OCI-LY7 (cell line): ENCODE measurements around the gene PNMA5. TPM values are rescaled to one million over a fixed set of nuclear protein-coding genes. Genes with fewer than 3 reads are reported as not detected.

ENCODE experiments used
- Bru-seq: library from RNA; stranded (reverse); fragments of 400-500 nt; gene quantifications from one replicate; lab custom pipeline; 2021; lab: Mats Ljungman, UMichigan
- BruChase-seq, 2 experiments: library from RNA; stranded (reverse); fragments of 400-500 nt; gene quantifications; one replicate each; lab custom pipeline; 2021; lab: Mats Ljungman, UMichigan
- BruUV-seq: library from RNA; stranded (reverse); fragments of 400-500 nt; replicated peaks from 2 replicates; lab custom pipeline; 2021; lab: Mats Ljungman, UMichigan
- CTCF ChIA-PET: fragments of 300-600 bp; sonication (Branson Sonifier 250); formaldehyde crosslinking; loops from one replicate; lab custom pipeline; 2022; ENCODE audit warnings: antibody characterized with exemption; ENCODE audit not compliant: unreplicated experiment; lab: Charles Lee
- POLR2A ChIA-PET: fragments of 300-600 bp; sonication (Branson Sonifier 250); formaldehyde crosslinking; loops from one replicate; lab custom pipeline; 2022; ENCODE audit warnings: antibody characterized with exemption; lab: Charles Lee
- DNase-seq: peaks from one replicate; pipeline ENCODE4 v3.0.0-alpha.2; 2015; ENCODE audit warnings: low spot score
- H2AFZ ChIP-seq: fragments of 200-600 bp; sonication (generic), shearing (Covaris generic); 2 replicates; pipeline ENCODE4 v1.6.1; 2014; ENCODE audit warnings: mild to moderate bottlenecking, antibody characterized with exemption, low read length, moderate library complexity
- H3K27ac ChIP-seq: fragments of 200-600 bp; sonication (generic); 2 replicates; pipeline ENCODE4 v1.5.1; 2014; ENCODE audit warnings: mixed run types, low read depth, mild to moderate bottlenecking, moderate library complexity, low read length, inconsistent platforms; ENCODE audit not compliant: poor library complexity, severe bottlenecking
- H3K36me3 ChIP-seq: fragments of 200-600 bp; sonication (generic); 2 replicates; pipeline ENCODE4 v1.6.1; 2014; ENCODE audit warnings: mild to moderate bottlenecking, antibody characterized with exemption, low read length, moderate library complexity, mixed read lengths; ENCODE audit not compliant: insufficient read depth
- H3K4me1 ChIP-seq: fragments of 200-600 bp; sonication (generic); 2 replicates; pipeline ENCODE4 v1.5.1; 2014; ENCODE audit warnings: mild to moderate bottlenecking, low read length; ENCODE audit not compliant: insufficient read depth, poor library complexity, severe bottlenecking
- H3K4me2 ChIP-seq: fragments of 200-600 bp; sonication (generic); 2 replicates; pipeline ENCODE4 v1.6.1; 2014; ENCODE audit warnings: mild to moderate bottlenecking, low read length
- H3K4me3 ChIP-seq: fragments of 200-600 bp; sonication (generic); 2 replicates; pipeline ENCODE4 v1.5.1; 2014; ENCODE audit warnings: mild to moderate bottlenecking, low read depth, low read length; ENCODE audit not compliant: poor library complexity, severe bottlenecking
- H3K79me2 ChIP-seq: fragments of 200-600 bp; sonication (generic); 2 replicates; pipeline ENCODE4 v1.6.1; 2016; ENCODE audit warnings: low read depth, mild to moderate bottlenecking, low read length, moderate library complexity, mixed read lengths; ENCODE audit not compliant: insufficient read depth
- H3K9me2 ChIP-seq: fragments of 200-600 bp; sonication (generic); 2 replicates; pipeline ENCODE4 v1.6.1; 2016; ENCODE audit warnings: mild to moderate bottlenecking, low read length, mixed read lengths; ENCODE audit not compliant: insufficient read depth
- H3K9me3 ChIP-seq: fragments of 200-600 bp; sonication (generic); 2 replicates; pipeline ENCODE4 v1.6.1; 2014; ENCODE audit warnings: mild to moderate bottlenecking, mixed run types, low read length, mixed read lengths
- H4K20me1 ChIP-seq: fragments of 200-600 bp; sonication (generic); 2 replicates; pipeline ENCODE4 v1.6.1; 2014; ENCODE audit warnings: mild to moderate bottlenecking, antibody characterized with exemption, low read length, moderate library complexity, mixed read lengths; ENCODE audit not compliant: insufficient read depth
- EZH2phosphoT487 ChIP-seq: fragments of 200-600 bp; sonication (generic); IDR thresholded peaks from 2 replicates; pipeline ENCODE4 v1.6.1; 2018; ENCODE audit warnings: low read depth, borderline replicate concordance, mild to moderate bottlenecking, mixed run types, antibody characterized with exemption, low read length, moderate library complexity, mixed read lengths
- intact Hi-C: fragments of 100-400 bp; cut with micrococcal nuclease; formaldehyde crosslinking; loops from one replicate; pipeline ENCODE4 v1.10.0; 2022; ENCODE audit not compliant: unreplicated experiment
- long read RNA-seq: library from polyadenylated mRNA; stranded (forward); transcript quantifications from one replicate; pipeline ENCODE4 v2.0.0, GENCODE V29; 2022
- total RNA-seq, 2 experiments: library from RNA; depleted of rRNA in 1 of 2; stranded (reverse); fragments of >200 nt in 1 of 2; shearing (Covaris generic) in 1 of 2; gene quantifications; 2 replicates each; pipeline ENCODE4 v1.2.3, GENCODE V29; 2014 to 2022
- TF ChIP-seq, protein P1 (sequence below): fragments of 200-600 bp; sonication (generic); conservative IDR thresholded peaks from 2 replicates; pipeline ENCODE4 v1.5.1; 2014; ENCODE audit warnings: mild to moderate bottlenecking, antibody characterized with exemption, low read length, moderate library complexity, mixed read lengths

PNMA5 gene
- total RNA-seq (2014; rRNA removed; shearing (Covaris generic)), result not detected in 2 replicates
- not detected in 2 replicates for total RNA-seq (2022)
- Bru-seq, nascent RNA, result not detected
- not detected for BruChase-seq, experiment 1, labeled RNA remaining after a 6-hour chase
- BruChase-seq, experiment 2, labeled RNA remaining after a 2-hour chase, result not detected
- long read RNA-seq, result 0 reads

DNA sequence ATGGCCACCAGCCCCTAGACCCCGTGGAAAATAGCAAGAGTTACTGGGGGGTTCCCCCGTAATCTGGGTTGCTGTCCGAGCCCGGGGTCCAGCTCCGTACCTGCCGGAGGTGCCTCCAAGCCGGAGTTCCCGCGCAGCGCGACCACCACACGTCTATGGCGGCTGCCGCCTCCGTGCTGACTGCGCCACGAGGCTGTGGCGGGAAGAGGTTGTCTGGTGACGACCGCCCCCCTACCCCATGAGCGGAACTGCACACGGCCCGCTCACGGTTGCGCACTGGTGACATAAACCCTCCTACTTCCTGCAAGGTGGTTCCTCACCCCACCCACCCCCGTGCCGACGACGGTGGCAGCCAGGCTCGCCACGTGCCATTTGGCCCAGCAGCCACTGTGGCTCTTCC, at the start of gene PNMA5:
Gene PNMA5, minus strand, starts transcription at position 184 of the 400 bp plus-strand sequence. CDS start 2,518 bp downstream, outside the sequence.
- Histone ChIP-seq H3K4me3 (no peak within 1 kb of the TSS), H2AFZ (no peak within 1 kb of the TSS), H3K4me2 (no peak within 1 kb of the TSS), H4K20me1 (no peaks in the 10 kb centered on the region), H3K9me3 (no peaks in the 10 kb centered on the region), H3K4me1 (no peaks in the 10 kb centered on the region), H3K27ac (no peak within 1 kb of the TSS), H3K9me2 (no peaks in the 10 kb centered on the region), H3K79me2 (no peaks in the 10 kb centered on the region), H3K36me3 (no peaks in the 10 kb centered on the region)
- intact Hi-C loops, result no loop called here
- no TSS peak for BruUV-seq
- POLR2A ChIA-PET, result no interaction called here
- no peak for DNase-seq
- CTCF ChIA-PET, result no interaction called here
- TF ChIP-seq, protein P1, sequence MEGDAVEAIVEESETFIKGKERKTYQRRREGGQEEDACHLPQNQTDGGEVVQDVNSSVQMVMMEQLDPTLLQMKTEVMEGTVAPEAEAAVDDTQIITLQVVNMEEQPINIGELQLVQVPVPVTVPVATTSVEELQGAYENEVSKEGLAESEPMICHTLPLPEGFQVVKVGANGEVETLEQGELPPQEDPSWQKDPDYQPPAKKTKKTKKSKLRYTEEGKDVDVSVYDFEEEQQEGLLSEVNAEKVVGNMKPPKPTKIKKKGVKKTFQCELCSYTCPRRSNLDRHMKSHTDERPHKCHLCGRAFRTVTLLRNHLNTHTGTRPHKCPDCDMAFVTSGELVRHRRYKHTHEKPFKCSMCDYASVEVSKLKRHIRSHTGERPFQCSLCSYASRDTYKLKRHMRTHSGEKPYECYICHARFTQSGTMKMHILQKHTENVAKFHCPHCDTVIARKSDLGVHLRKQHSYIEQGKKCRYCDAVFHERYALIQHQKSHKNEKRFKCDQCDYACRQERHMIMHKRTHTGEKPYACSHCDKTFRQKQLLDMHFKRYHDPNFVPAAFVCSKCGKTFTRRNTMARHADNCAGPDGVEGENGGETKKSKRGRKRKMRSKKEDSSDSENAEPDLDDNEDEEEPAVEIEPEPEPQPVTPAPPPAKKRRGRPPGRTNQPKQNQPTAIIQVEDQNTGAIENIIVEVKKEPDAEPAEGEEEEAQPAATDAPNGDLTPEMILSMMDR, result no peak
- no peak for TF ChIP-seq EZH2phosphoT487

DNA sequence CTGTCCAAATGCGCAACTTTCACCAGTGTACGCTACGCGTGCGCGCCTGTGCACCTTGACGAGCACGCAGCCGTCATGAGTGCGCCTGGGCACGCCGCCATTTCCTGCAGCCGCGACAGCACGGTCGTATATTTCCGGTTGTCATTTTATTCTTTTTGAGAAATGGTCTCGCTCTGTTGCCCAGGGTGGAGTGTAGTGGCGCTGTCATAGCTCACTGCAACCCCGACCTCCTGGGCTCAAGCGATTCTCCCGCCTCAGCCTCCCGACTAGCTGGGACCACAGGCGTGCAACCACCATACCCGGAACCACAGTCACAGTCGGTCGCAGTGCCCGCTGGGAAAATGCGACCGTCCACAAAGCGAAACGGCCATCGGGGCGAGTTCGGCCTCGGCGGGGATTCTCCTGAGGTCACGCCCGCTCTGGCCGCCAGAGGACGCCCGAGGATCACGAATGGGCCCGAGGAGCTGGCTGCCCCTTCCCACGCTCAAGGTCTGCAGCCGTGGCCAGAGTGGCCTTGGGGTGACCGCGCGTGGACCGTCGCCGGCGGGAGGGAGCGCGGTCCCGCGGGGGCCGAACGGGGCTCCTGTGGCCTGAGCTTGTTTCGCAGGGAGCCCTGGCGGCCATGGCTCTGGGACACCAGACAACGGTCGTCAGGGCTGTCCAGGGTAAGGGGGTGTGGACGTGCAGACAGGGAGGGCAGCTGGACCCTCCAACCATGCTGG, 38.6 kb upstream of the PNMA5 start:
- Histone ChIP-seq H3K4me3 (peak overlapping the region; percentile 8), H3K27ac (no peak overlapping the region), H3K79me2 (no peaks in the 10 kb centered on the region), H3K9me2 (no peaks in the 10 kb centered on the region), H4K20me1 (no peaks in the 10 kb centered on the region), H3K9me3 (no peaks in the 10 kb centered on the region), H3K4me2 (peak overlapping the region; percentile 47; the same call in 1 of the 2 replicates), H3K4me1 (peaks cover 3% of the 10 kb centered on the region), H3K36me3 (no peaks in the 10 kb centered on the region), H2AFZ (no peak overlapping the region; the same call in 1 of the 2 replicates)
- ChIA-PET CTCF (interaction anchor here (0.5 to 2.0 kb wide), 5 partner anchors 13 to 626 kb away, joined by 3 to 4 read pairs (median 3); no protein-coding TSS in a partner anchor), POLR2A (interaction anchor here (0.9 kb wide), 1 partner anchor 12 kb away, joined by 3 read pairs; no protein-coding TSS in a partner anchor)
- intact Hi-C loops, result loop anchor here (1.0 to 5.0 kb wide), 2 partner anchors 406 to 475 kb away; no protein-coding TSS in a partner anchor
- BruUV-seq, result no TSS peak
- no peak for TF ChIP-seq EZH2phosphoT487
- TF ChIP-seq, protein P1, result peak; percentile 75
- DNase-seq, result peak; percentile 50
